A549 (cell line): ENCODE data around the gene PAK1. TPM values are rescaled to one million over a fixed set of nuclear protein-coding genes. Genes with fewer than 3 reads are reported as not detected.
A peak's percentile ranks its signal among the peaks of the same experiment; 100 is the strongest.

Source experiments
- ATAC-seq, 2 experiments: fragments of 200-7000 bp in 1 of 2; fragments of >200 bp in 1 of 2; cut with Nextera tagmentation in 1 of 2; cut with Tn5 transposase in 1 of 2; 3 replicates each; pipeline versions ENCODE4 v1.8.0 to v1.9.1; 2018 to 2020; ENCODE audit warnings: mild to moderate bottlenecking in 1 of 2, moderate library complexity in 1 of 2
- CTCF ChIA-PET: fragments of 300-600 bp; sonication (Branson Sonifier 250); formaldehyde crosslinking; extraction: SDS; loops from one replicate; lab custom pipeline; 2021; ENCODE audit warnings: antibody characterized with exemption, inconsistent platforms; lab: Yijun Ruan, JAX
- POLR2A ChIA-PET: fragments of 350-600 bp; formaldehyde crosslinking; extraction: SDS; loops from one replicate; lab custom pipeline; 2021; ENCODE audit warnings: antibody characterized with exemption, inconsistent platforms; lab: Yijun Ruan, JAX
- DNase-seq, 2 experiments: peaks; one replicate each; pipeline versions ENCODE4 v3.0.0 to v3.0.0-alpha.2; 2011 to 2016; ENCODE audit warnings: low read depth in 1 of 2, low spot score in 1 of 2
- FAIRE-seq: peaks from 2 replicates; lab custom pipeline; 2011; peaks lifted over from hg19 to GRCh38; lab: Jason Lieb, UNC
- H3K27ac ChIP-seq, 2 experiments: fragments of >200 bp; sonication (Bioruptor Twin); formaldehyde crosslinking; 3 replicates each; pipeline ENCODE4 v1.5.1; 2016 to 2017
- H3K4me1 ChIP-seq: fragments of >200 bp; sonication (Bioruptor Twin); formaldehyde crosslinking; 3 replicates; pipeline ENCODE4 v1.6.1; 2016
- H3K4me2 ChIP-seq: fragments of >200 bp; sonication (Bioruptor Twin); formaldehyde crosslinking; 3 replicates; pipeline ENCODE4 v1.6.1; 2016
- H3K4me3 ChIP-seq: fragments of >200 bp; sonication (Bioruptor Twin); formaldehyde crosslinking; 3 replicates; pipeline ENCODE4 v1.5.1; 2016
- H3K9me3 ChIP-seq: fragments of >200 bp; sonication (Bioruptor Twin); formaldehyde crosslinking; 3 replicates; pipeline ENCODE4 v1.6.1; 2016
- ATOH8 ChIP-seq: fragments of 250-450 bp; sonication (Bioruptor Pico); IDR thresholded peaks from 2 replicates; pipeline ENCODE4 v1.5.0; 2020; ENCODE audit warnings: low read depth, mild to moderate bottlenecking, moderate library complexity
- CHD2 ChIP-seq: fragments of 150-350 bp; IDR thresholded peaks from 2 replicates; pipeline ENCODE4 v1.6.1; 2014; ENCODE audit warnings: low read length; ENCODE audit not compliant: partially characterized antibody
- CTCF ChIP-seq: fragments of >200 bp; sonication (Bioruptor Twin); formaldehyde crosslinking; IDR thresholded peaks from 3 replicates; pipeline ENCODE4 v1.5.1; 2016
- E2F6 ChIP-seq: IDR thresholded peaks from 2 replicates; pipeline ENCODE4 v1.6.1; 2012; ENCODE audit warnings: low read depth, borderline replicate concordance
- EHF ChIP-seq: fragments of 250-450 bp; sonication (Bioruptor Pico); IDR thresholded peaks from 2 replicates; pipeline ENCODE4 v1.5.0; 2020; ENCODE audit warnings: mild to moderate bottlenecking
- FOXS1 ChIP-seq: fragments of 250-450 bp; sonication (Bioruptor Pico); IDR thresholded peaks from 2 replicates; pipeline ENCODE4 v1.5.0; 2020; ENCODE audit warnings: mild to moderate bottlenecking, moderate library complexity
- NFE2L2 ChIP-seq: fragments of 150-350 bp; conservative IDR thresholded peaks from 2 replicates; pipeline ENCODE4 v1.6.1; 2014; ENCODE audit warnings: low read length
- NR3C1 ChIP-seq: fragments of >200 bp; sonication (Bioruptor Twin); formaldehyde crosslinking; IDR thresholded peaks from 3 replicates; pipeline ENCODE4 v1.6.1; 2017
- PHF8 ChIP-seq: fragments of 200-600 bp; sonication (generic); IDR thresholded peaks from 2 replicates; pipeline ENCODE4 v1.6.1; 2016; ENCODE audit warnings: low read depth, mild to moderate bottlenecking, antibody characterized with exemption, moderate library complexity, borderline replicate concordance
- POLR2A ChIP-seq: IDR thresholded peaks from 2 replicates; pipeline ENCODE4 v1.6.1; 2012; ENCODE audit warnings: mild to moderate bottlenecking, low read length
- RAD21 ChIP-seq, 2 experiments: fragments of >200 bp in 1 of 2; sonication (Bioruptor Twin) in 1 of 2; formaldehyde crosslinking in 1 of 2; IDR thresholded peaks in 1 of 2; conservative IDR thresholded peaks in 1 of 2; 2 replicates in 1 of 2; 3 replicates in 1 of 2; pipeline ENCODE4 v1.6.1; 2012 to 2018; ENCODE audit warnings: inconsistent platforms in 1 of 2
- RNF2 ChIP-seq: fragments of 200-600 bp; sonication (generic); IDR thresholded peaks from 2 replicates; pipeline ENCODE4 v1.6.1; 2016; ENCODE audit warnings: low read depth, mild to moderate bottlenecking, antibody characterized with exemption, moderate library complexity, borderline replicate concordance
- SREBF2 ChIP-seq: fragments of 450-650 bp; IDR thresholded peaks from 2 replicates; pipeline ENCODE4 v1.6.1; 2014; ENCODE audit warnings: mild to moderate bottlenecking, moderate library complexity
- ZC3H11A ChIP-seq: fragments of 450-650 bp; IDR thresholded peaks from 2 replicates; pipeline ENCODE4 v1.6.1; 2014; ENCODE audit warnings: antibody characterized with exemption, mild to moderate bottlenecking
- ZFP36 ChIP-seq: fragments of 450-650 bp; IDR thresholded peaks from 2 replicates; pipeline ENCODE4 v1.6.1; 2014; ENCODE audit warnings: borderline replicate concordance; ENCODE audit not compliant: partially characterized antibody
- ZNF302 ChIP-seq: fragments of 250-450 bp; sonication (Bioruptor Pico); IDR thresholded peaks from 2 replicates; pipeline ENCODE4 v1.9.0; 2021; ENCODE audit warnings: inconsistent platforms, mild to moderate bottlenecking, moderate library complexity
- WGBS: methylation state at CpG from one replicate; pipeline ENCODE4 v1.1.6; 2017; ENCODE audit errors: missing lambda C conversion rate; 5-methylcytosine and 5-hydroxymethylcytosine counted together
- polyA plus RNA-seq, 4 experiments: library from polyadenylated mRNA; depleted of rRNA in 3 of 4; stranded (reverse); fragments of >200 nt; fragmentation: RNase III in 1 of 4; extraction: RNeasy Plus Mini Kit Qiagen cat#74134 plus additional on column Dnase treatment in 1 of 4; gene quantifications; 2 replicates in 3 of 4; 3 replicates in 1 of 4; pipeline ENCODE4 v1.2.3, GENCODE V29; 2011 to 2017

The PAK1 gene
- polyA plus RNA-seq, 2 of the 4 experiments (the other 2 are of a cell fraction): 20.6 to 60.7 TPM

- ATAC-seq: peak in 1 of 2 experiments; percentile 23; a peak in 2 of 6 replicates
- DNase-seq: no peak
- Histone ChIP-seq H3K4me2 (no peak overlapping the region), H3K27ac (no peak overlapping the region), H3K4me1 (peaks cover 10% of the 10 kb centered on the region)
- ChIA-PET CTCF (interaction anchor here (0.6 to 2.9 kb wide), 2 partner anchors 9 to 238 kb away, joined by 4 to 7 read pairs; no protein-coding TSS in a partner anchor), POLR2A (no interaction called here)
- no peak for FAIRE-seq
- no peak for TF ChIP-seq CHD2
- TF ChIP-seq E2F6: no peak
- no peak for TF ChIP-seq SREBF2
- TF ChIP-seq ZFP36: no peak
- no peak for TF ChIP-seq FOXS1 (CRISPR knock-in tag)
- TF ChIP-seq, all 56 proteins: peak for 0
- WGBS: 56% methylated on average over 6 of the region's 6 CpGs
- H3K4me3 ChIP-seq: no peak overlapping the region
- H3K9me3 ChIP-seq: no peaks in the 10 kb centered on the region
These were observed 189.1 kb downstream of the PAK1 start for GRCh38 chr11:77284476-77285468.

GRCh38 chr11:77283101-77283500, 190.8 kb downstream of the PAK1 start:
- H3K4me3 ChIP-seq: no peak overlapping the region
- TF ChIP-seq CTCF (no peak), EHF (CRISPR knock-in tag) (no peak), RAD21 (conservative IDR thresholded peaks at IDR 0.05 in 1 of 2, IDR thresholded peaks at IDR 0.05 in 1 of 2) (no peak), SREBF2 (no peak), POLR2A (no peak), ZC3H11A (no peak), PHF8 (no peak), ATOH8 (CRISPR knock-in tag) (no peak), ZNF302 (CRISPR knock-in tag) (no peak)
- DNase-seq (no peak), FAIRE-seq (peak; percentile 32), ATAC-seq (no peak)
- ChIA-PET POLR2A (no interaction called here), CTCF (interaction anchor here (0.6 to 0.9 kb wide), 2 partner anchors 83 to 92 kb away, joined by 4 read pairs; no protein-coding TSS in a partner anchor)
- H3K4me2 ChIP-seq: no peak overlapping the region
- WGBS: 58% methylated on average over 3 of the region's 3 CpGs
- no peaks in the 10 kb centered on the region for H3K9me3 ChIP-seq
- H3K27ac ChIP-seq: no peak overlapping the region
- H3K4me1 ChIP-seq: peaks cover 10% of the 10 kb centered on the region

GRCh38 chr11:77278595-77279506, 195.0 kb downstream of the PAK1 start:
- Histone ChIP-seq H3K4me3 (no peak overlapping the region), H3K9me3 (no peaks in the 10 kb centered on the region), H3K4me2 (no peak overlapping the region), H3K27ac (no peak overlapping the region), H3K4me1 (no peaks in the 10 kb centered on the region)
- TF ChIP-seq NFE2L2 (no peak), RNF2 (no peak), NR3C1 (no peak)
- FAIRE-seq (no peak), DNase-seq (no peak), ATAC-seq (no peak)
- CTCF ChIA-PET: no interaction called here
- POLR2A ChIA-PET: no interaction called here
- 42% methylated on average over 2 of the region's 2 CpGs for WGBS
